Germinal center (tissue), 1 donor: Measurements from ENCODE around the gene TCF15.
A peak's percentile ranks its signal among the peaks of the same experiment; 100 is the strongest.
"Not testable (repeated sequence)": the region's sequence is repeated elsewhere in the genome, so short reads cannot be mapped to it uniquely, and the experiment has no call there.

Source experiments
- DNase-seq: peaks from one replicate; pipeline ENCODE4 v3.0.0; 2012; ENCODE audit warnings: mixed read lengths, low spot score

Gene TCF15

DNA sequence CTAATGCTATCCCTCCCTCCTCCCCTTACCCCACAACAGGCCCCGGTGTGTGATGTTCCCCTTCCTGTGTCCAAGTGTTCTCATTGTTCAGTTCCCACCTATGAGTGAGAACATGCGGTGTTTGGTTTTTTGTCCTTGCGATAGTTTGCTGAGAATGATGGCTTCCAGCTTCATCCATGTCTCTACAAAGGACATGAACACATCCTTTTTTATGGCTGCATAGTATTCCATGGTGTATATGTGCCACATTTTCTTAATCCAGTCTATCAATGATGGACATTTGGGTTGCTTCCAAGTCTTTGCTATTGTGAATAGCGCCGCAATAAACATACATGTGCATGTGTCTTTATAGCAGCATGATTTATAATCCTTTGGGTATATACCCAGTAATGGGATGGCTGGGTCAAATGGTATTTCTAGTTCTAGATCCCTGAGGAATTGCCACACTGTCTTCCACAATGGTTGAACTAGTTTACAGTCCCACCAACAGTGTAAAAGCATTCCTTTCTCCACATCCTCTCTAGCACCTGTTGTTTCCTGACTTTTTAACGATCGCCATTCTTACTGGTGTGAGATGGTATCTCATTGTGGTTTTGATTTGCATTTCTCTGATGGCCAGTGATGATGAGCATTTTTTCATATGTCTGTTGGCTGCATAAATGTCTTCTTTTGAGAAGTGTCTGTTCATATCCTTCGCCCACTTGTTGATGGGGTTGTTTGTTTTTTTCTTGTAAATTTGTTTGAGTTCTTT is 31.0 kb downstream of the TCF15 start:
- DNase-seq = not testable (repeated sequence)

DNA sequence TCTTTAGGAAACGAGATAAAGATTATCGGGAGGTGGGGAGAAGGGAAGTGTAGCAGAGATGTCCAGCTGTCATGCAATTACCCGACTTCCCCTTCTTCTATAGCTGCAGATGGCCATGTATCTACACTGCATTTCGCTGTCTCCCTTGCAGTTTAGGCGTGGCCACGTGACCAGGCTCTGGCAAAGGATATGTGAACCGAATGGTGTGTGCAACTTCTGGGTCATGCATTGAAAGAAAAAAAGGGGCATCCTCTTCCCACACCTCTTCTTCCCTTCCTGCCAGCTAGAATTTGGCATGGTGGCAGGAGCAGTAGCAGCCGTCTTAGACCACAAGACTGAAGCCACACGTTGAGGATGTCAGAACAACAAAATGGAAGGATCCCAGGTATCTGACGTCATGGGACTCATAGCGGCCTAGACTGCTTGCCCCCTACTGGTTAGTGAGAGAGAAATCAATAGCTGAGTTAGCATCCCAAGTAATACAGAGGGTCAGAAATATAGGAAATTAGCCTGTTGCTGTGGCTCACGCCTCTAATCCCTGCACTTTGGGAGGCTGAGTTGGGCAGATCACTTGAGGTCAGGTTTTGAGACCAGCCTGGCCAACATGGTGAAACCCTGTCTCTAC is 32.8 kb downstream of the TCF15 start:
- no peak for DNase-seq

DNA sequence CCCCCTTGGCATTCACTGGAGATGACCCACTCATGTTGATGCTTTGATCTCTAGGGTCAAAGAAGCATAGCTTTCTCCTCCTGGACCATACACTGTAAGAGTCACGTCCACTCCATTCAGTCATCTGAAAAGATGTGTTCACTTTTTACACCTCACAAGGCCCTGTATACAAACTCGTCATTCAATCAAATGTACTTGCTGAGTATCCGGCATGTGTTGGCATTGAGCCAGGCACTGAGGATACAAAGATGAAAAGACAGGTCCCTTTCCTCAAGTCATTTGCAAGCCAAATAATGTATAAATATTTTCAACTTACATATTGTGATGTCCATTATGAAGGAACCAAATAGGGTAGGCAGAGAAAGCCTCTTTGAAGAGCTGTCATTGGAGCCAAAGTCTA is 34.0 kb downstream of the TCF15 start:
- no peak for DNase-seq

DNA sequence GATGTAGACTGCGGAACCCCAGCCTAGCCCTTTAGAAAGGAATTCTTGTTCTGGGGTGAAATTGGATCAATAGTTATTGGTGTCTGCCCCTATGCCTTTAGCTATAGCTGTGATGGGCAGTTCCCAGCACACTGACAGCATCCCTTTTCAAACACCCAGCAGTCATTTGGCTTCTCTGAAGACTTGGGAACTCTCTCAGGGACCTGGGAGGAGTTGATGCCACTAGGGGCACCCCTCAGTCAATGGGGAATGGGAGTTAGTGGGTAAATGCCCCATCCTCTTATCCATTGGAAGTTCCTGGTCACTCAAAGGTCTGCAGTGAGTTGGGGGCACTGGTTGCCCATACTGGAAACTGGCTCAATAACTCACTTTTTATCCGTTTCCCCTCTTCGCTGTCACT is 34.9 kb downstream of the TCF15 start:
- no peak for DNase-seq

DNA sequence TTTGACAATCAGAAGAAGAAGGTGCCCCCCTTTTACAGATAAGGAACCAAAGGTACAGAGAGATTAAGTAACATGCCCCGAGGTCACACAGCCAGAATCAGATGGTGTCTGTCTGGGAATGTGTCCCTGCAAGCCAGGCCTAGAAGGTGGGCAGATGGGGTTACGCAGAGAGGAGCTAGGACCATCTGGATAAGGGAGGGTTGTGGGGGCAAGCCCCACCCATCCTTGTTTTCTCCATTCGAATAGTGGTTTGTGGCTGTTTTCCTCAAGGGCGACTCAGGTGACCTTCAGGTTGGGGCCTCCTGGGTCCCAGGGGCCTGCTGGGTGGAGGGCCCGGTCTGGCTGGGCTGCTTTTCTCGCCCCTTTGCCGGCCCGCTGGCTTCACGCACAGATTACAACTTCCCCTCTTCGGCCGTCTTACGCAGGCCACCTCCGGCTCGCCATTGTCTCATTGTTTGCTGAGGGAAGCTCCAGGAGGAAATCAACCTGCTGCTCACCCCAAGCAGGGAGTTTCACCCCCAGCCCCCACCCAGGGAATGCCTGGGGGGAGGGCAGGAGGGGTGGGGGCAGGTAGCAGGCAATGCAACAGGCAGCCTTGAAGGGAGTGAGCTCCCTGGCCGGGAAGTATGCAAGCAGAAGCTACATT is 35.7 kb downstream of the TCF15 start:
- no peak for DNase-seq

DNA sequence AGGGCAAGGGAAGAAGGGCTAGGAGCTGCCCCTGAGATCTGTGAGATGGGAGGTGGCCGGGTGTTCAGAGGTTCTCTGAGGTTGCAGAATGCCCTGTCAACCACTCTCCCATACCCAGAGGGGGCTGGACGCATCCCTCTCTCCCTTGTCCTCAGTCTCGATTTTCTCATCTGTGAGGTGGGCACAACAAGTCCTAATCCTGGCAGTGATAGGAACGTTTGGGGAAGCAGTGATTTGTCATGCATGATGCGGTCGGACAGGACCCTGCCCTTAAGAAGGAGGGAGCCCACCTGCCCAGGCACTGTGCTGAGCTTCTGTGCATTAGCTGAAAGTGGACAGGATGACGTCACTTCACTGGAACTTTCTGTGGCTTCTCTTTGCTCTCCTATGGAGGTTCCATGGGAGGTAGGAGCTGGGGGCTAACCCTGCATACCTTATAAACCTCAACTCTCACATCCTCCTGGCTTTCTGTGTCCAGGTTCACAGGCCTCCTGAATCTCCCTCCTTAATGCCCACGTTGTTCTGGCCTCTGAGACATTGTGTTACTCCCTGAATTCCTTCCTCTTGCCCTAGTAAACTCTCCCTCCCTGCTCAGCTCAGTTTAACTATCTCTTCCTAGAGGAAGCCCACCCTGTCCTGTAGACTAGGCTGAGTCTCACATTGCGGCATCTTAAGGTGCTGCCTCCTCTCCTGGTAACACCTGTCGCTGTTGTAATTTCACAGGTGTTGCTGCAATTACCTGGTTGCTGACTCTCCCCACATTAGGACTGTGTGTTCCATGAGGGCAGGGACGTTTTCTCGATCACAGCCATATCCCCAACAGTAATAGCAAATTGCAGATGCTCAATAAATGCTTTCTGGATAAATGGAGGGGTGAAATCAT is 36.5 kb downstream of the TCF15 start:
- DNase-seq = no peak

DNA sequence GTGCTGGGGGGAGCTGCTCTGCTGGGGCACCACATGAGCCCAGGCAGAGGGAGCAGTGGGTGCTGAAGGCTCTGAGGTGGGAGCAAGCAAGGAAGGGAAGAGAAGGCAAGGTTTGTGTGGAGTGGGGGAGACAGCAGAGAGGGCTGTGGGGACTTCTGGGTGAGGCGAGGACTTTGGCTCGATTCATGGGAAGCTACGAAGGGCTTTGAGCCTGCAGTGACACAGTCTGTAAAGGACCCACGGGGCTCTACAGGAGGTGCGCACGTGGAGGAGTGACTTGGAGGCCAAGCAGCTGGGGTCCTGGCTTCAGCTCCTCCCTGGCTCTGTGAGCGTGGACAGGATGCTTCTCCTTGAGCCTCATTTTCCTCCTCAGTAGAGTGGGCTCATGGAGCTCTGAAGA is 37.4 kb downstream of the TCF15 start:
- DNase-seq = no peak

DNA sequence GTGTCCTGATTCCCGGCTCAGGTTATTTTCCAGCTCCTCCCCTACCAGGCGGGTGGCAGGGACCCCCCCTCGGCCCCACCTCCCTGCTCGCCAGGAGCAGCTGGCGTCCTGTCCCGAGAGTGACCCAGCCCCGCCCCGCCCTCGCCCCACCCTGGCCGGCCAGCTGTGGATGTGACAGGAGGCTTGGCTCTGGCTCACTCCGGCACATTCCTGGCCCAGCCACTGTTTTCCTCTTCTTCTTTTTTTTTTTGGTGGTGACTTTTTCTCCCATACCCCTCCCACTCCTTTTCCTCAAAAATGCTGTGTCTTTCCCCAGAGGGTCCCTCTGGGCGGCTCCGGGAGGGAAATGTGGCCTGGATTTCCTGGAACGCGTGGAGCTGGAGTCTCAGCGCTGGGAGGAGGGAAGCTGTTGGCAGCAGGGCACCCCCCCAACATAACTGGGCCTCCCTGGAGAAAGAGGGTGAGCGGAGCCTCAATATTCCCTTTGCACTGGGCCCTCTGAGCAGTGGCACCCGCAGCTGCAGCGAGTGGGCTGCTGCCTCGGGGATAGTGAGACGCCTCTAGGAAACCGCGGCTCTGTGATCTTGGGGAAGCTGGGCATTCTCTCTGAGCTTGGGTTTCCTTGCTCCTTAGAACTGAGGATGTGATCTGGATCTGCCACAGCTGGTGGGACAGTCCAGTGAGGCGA is 38.2 kb downstream of the TCF15 start:
- DNase-seq = no peak

DNA sequence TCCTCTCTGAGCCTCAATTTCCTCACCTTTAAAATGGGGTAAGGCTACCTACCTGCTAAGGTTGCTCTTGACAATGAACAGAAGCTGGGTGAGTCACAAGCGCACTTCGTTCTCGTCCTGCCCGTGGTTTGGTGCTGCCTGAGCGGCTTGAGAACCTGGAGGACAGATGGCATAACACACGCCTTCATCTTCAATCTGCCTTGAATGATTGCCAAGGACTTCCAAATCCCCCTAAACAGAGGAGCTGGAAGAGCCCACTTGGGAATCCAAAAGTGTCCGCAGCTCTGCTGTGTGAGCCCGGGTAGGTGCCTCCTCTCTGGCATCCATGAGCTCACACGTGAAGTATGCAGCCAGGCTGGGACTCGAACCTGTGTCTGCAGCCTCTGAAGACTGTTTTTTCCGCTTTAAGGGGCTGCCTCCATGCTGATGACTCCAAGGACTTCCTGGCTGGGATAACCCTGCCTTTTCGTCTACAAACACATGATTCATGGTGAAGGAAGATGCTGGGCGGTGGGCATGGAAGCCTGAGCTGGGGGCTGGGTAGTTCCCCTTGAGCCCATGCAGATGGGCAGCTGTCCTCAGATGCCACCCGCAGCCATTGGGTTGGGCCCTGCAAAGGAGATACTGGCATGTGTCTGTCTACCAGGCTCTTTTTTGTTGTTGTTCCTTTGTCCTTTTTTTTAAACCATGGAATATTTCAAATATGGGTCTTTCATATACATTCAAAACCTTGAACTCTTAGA is 41.3 kb downstream of the TCF15 start:
- DNase-seq = no peak

DNA sequence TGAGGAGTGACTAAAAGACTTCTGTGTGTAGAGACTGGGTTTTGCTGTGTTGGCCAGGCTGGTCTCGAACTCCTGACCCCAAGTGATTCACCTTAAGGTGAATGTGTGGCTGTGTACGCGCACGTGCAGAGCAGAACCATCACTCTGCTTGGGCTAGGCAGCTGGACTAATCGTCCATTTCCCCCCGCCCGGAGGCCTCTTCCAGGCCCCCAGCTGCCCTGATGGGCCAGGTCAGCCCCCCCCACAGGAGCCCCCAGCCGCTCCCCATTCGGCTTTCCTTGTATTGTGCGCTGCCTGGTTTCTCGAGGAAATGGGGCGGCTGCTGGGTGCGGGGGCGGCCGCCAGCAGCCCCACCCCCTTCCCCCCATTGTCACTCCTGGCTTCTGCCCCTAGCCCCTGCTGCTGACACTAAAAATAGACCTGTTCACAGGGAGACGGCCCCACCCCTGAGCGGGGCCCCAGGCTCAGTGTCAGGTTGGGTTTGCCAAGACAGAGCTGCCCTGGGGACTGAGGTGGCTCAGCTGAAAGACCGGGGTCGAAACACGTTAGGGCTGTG is 41.9 kb downstream of the TCF15 start:
- no peak for DNase-seq

DNA sequence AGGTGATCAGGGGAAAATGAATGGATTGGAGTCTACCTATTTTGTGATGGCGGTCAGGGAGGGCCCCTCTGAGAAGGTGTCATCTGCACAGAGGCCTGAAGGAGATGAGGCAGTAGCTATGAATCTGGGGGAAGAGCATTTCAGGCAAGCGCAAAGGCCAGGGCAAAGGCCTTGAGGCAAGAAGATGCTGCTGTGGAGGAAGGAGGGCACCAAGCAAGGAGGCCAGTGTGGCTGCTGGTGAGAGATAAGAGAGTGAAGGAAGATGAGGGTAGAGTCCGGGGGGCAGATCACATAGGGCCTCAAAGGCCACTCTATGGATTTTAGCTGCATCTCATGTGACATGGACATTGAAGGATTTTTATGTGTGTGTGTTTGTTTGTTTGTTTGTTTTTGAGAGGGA is 45.9 kb downstream of the TCF15 start:
- no peak for DNase-seq

DNA sequence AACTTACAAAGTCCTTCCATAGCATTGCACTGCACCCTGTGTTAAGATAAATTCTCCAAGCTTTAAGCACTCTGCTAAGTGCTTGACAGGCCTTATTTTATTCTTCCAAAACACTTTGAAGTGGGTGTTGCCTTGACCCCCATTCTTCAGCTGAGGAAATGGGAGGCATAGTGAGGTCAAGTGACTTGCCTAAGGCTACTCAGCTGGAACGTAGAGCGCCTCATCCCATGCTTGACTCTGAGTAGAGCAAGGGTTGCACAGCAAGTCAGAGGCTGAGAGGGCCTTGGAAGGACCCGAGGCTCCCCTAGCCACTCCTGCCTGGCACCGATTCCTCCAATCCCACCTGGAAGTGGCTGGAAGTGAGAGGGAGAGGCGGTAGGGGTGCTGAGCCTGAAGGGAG is 46.9 kb downstream of the TCF15 start:
- no peak for DNase-seq

DNA sequence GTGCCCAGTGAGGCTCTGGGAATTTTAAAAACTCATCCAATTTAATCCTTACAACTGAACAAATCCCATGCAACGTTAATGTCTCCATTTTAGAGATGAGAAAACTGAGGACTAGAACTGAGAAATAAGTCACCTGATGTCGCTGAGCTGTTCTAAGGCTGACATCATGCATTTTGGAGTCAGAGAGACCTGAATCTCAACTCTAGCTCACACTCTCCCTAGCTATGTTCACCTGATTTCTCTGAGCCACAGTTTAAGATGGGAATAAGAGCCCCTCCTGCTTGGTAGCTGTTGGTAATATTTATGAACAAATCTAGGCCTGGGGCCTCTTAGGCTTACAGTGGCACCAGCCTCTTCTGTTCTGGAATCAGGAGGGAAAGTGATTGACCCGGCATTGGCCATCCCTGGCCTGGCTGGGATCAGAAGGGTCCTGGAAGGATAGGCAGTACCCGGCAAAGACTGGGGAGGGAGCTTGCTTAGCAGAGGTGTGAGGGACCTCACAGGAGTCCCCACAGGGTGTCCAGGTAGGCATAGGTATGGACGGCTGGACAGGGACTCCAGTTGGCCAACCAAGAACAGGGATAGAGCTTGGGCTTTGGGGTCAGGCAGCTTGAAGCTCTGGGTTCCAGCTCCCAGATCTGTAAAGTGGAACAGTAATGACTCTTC is 47.7 kb downstream of the TCF15 start:
- DNase-seq = no peak

DNA sequence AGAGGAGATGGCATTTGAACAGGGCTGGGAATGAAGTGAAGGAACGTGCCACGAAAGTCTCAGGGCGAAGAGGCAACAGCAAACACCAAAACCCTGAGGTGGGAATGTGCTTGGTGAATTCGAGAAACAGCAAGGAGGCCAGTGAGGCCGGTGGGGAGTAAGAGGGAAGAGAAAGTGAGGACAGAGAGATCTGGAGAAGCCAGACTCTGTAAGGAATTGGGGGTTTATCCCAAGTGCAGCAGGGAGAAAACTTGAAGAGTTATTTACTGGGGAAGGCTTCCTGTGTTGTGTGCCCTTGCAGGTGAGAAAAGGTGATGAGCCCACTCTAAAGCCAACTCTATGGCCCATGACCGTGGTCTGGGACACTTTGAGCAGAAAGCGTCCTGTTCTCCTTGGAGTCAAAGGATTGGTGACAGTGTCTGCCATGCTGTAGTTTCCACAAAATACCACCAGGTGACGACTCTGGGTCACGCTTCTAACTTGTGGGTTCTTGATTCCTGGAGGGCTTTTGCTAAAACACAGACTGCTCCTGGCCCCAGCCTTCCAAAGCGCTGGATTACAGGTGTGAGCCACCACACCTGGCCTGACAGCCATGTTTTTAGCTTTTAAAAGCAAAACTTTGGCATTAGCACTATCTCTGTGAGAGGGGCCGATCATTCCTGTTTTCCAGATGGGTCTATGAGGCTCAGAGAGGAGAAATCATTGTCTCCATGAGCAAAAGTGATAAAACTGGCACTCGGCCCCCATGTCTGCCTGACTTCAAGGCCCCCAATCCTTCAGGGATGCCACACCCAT is 48.5 kb downstream of the TCF15 start:
- DNase-seq = peak; percentile 54

DNA sequence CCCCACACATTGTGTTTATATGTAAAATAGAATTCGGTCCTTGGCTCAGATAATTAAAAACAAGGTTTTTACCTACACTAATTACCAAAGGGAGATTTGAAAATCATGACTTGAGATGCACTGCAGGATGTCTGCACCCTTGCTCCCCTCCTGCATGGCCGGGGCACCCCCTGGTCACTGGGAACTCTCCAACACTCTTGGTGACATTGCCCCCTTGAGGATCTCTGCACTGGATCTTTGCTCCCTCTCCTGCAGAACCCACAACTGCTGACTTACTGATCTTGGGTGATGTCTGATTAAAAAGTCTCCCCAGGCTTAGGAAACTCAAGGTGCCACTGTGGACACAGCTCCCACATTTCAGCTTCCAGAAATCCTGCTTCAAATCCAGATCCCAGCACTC is 49.4 kb downstream of the TCF15 start:
- DNase-seq = no peak

DNA sequence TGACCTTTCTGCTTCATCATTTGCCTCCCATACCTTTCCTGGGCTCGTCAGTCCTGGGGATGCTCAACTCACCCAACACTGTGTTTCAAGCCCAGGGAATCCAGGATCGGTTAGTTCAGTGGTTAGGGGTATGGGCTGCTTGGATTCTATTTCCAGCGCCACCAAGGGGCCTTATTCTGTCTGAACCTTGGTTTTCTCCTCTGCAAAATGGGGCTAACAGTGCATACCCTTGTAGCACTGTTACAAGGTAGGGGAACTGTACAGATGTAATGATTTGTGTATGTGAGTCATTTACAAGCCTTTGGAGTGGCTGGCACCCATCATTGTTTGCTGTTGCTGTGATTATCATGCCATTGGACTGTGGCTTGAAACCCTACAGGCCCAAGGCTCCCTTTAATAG is 52.0 kb downstream of the TCF15 start:
- DNase-seq = no peak

DNA sequence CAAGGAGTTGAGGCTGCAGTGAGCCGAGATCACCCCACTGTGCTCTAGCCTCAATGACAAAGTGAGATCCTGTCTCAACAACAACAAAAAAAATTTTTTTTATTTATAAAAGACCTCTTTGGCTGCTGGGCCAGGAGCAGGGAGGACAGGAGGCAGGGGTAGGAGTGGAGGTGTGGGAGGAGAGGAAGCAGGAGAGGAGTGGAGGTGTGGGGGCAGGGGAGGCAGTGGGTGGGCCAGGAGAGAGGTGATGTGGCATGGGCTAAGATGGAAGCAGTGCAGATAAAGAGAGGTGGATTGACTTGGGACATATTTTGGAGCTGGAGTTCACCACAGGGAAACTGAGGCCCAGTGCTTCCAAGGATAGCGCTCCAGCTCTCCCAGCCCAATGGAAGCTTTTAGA is 53.1 kb downstream of the TCF15 start:
- no peak for DNase-seq

DNA sequence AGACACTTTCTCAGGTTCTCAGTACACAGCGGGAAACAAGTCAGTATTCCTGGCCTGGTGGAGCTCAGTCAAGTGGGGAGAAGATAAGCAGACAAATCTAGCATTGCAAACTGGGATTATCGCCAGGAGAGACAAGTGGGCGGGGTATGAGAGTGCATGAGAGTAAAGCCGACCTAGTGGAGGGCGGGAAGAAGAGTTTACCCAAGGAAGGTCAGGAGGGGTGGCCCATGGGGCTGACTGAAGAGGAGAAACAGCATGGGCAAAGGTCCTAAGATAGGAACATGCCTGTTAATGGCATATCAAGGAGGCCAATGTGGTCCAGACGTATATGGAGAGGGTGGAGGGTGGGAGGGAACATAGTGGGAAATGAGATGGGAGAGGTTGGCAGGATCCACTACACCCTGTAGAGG is 54.1 kb downstream of the TCF15 start:
- DNase-seq = no peak
